AG04450 (cell line): ENCODE data around the gene PDGFB. TPM values are rescaled to one million over a fixed set of nuclear protein-coding genes. Genes with fewer than 3 reads are reported as not detected.

Source experiments
- CTCF ChIA-PET: fragments of 300-600, 350-600 bp; formaldehyde crosslinking; extraction: SDS; loops from one replicate; lab custom pipeline; 2022; ENCODE audit warnings: antibody characterized with exemption, inconsistent platforms; lab: Charles Lee
- POLR2A ChIA-PET: fragments of 350-600 bp; formaldehyde crosslinking; extraction: SDS; loops from one replicate; lab custom pipeline; 2021; ENCODE audit warnings: antibody characterized with exemption, inconsistent platforms; lab: Yijun Ruan, JAX
- DNase-seq: peaks from one replicate; pipeline ENCODE4 v3.0.0-alpha.2; 2011; ENCODE audit warnings: low read depth, low spot score
- H3K27ac ChIP-seq: one replicate; pipeline ENCODE4 v1.5.1; 2012; ENCODE audit warnings: low read depth, low read length, control low read depth
- H3K27me3 ChIP-seq: one replicate; pipeline ENCODE4 v1.6.0; 2012; ENCODE audit warnings: low read length; ENCODE audit not compliant: control insufficient read depth, insufficient read depth
- H3K4me3 ChIP-seq: 2 replicates; pipeline ENCODE4 v1.5.1; 2011; ENCODE audit warnings: mild to moderate bottlenecking, low read depth, low read length, control low read depth
- H3K9me3 ChIP-seq: 2 replicates; pipeline ENCODE4 v1.5.1; 2012; ENCODE audit warnings: low read length; ENCODE audit not compliant: control insufficient read depth, insufficient read depth
- CTCF ChIP-seq: IDR thresholded peaks from 2 replicates; pipeline ENCODE4 v1.5.1; 2011; ENCODE audit warnings: low read depth, low read length, control low read depth, inconsistent platforms
- polyA plus RNA-seq: library from polyadenylated mRNA; depleted of rRNA; stranded (reverse); fragments of >200 nt; gene quantifications from 2 replicates; pipeline ENCODE4 v1.2.3, GENCODE V29; 2011

The PDGFB gene
- polyA plus RNA-seq, 1 experiment = 0.19 TPM

- no peaks in the 10 kb centered on the region for H3K27me3 ChIP-seq
- peaks cover 15% of the 10 kb centered on the region for H3K9me3 ChIP-seq
- ChIA-PET POLR2A (no interaction called here), CTCF (no interaction called here)
- no peak overlapping the region for H3K27ac ChIP-seq
- no peak for DNase-seq
- TF ChIP-seq CTCF = no peak
- H3K4me3 ChIP-seq = no peak overlapping the region
These were observed 62.2 kb downstream of the PDGFB start for GRCh38 chr22:39182478-39183030.

GRCh38 chr22:39181778-39182177 lies 63.0 kb downstream of the PDGFB start:
- H3K27ac ChIP-seq = no peak overlapping the region
- ChIA-PET POLR2A (no interaction called here), CTCF (no interaction called here)
- no peak overlapping the region for H3K4me3 ChIP-seq
- no peak for DNase-seq
- TF ChIP-seq CTCF = no peak
- H3K9me3 ChIP-seq = peaks cover 15% of the 10 kb centered on the region
- H3K27me3 ChIP-seq = no peaks in the 10 kb centered on the region

- no peak for DNase-seq
- CTCF ChIA-PET = no interaction called here
- POLR2A ChIA-PET = no interaction called here
These were observed 63.4 kb downstream of the PDGFB start for GRCh38 chr22:39181356-39181755.

GRCh38 chr22:39179841-39180335 lies 64.9 kb downstream of the PDGFB start:
- Histone ChIP-seq H3K4me3 (no peak overlapping the region), H3K9me3 (peaks cover 11% of the 10 kb centered on the region), H3K27me3 (no peaks in the 10 kb centered on the region), H3K27ac (no peak overlapping the region)
- TF ChIP-seq CTCF = no peak
- CTCF ChIA-PET = interaction anchor here (0.5 to 0.8 kb wide), 2 partner anchors 137 to 349 kb away, joined by 3 read pairs; no protein-coding TSS in a partner anchor
- no peak for DNase-seq
- POLR2A ChIA-PET = no interaction called here

More at GRCh38 chr22:39181356-39181755, 63.4 kb downstream of the PDGFB start:
- Histone ChIP-seq H3K27ac (no peak overlapping the region), H3K9me3 (peaks cover 11% of the 10 kb centered on the region), H3K4me3 (no peak overlapping the region), H3K27me3 (no peaks in the 10 kb centered on the region)
- no peak for TF ChIP-seq CTCF

- Histone ChIP-seq H3K4me3 (no peak overlapping the region), H3K27me3 (no peaks in the 10 kb centered on the region), H3K9me3 (peaks cover 11% of the 10 kb centered on the region), H3K27ac (no peak overlapping the region)
- ChIA-PET POLR2A (interaction anchor here (1.0 kb wide), 1 partner anchor 131 kb away, joined by 3 read pairs; no protein-coding TSS in a partner anchor), CTCF (interaction anchor here (0.5 to 0.8 kb wide), 2 partner anchors 137 to 350 kb away, joined by 3 read pairs; no protein-coding TSS in a partner anchor)
- DNase-seq = no peak
- TF ChIP-seq CTCF = no peak
These were observed 65.4 kb downstream of the PDGFB start for GRCh38 chr22:39179401-39179827.
